Measurements from ENCODE around the gene IGSF11. TPM values are rescaled to one million over a fixed set of nuclear protein-coding genes. Genes with fewer than 3 reads are reported as not detected.

IGSF11 gene
- polyA plus RNA-seq, 1 donor (not counting 4 experiments of a cell fraction or from before 2014, with no cell fraction given) = 0.68 TPM

DNA sequence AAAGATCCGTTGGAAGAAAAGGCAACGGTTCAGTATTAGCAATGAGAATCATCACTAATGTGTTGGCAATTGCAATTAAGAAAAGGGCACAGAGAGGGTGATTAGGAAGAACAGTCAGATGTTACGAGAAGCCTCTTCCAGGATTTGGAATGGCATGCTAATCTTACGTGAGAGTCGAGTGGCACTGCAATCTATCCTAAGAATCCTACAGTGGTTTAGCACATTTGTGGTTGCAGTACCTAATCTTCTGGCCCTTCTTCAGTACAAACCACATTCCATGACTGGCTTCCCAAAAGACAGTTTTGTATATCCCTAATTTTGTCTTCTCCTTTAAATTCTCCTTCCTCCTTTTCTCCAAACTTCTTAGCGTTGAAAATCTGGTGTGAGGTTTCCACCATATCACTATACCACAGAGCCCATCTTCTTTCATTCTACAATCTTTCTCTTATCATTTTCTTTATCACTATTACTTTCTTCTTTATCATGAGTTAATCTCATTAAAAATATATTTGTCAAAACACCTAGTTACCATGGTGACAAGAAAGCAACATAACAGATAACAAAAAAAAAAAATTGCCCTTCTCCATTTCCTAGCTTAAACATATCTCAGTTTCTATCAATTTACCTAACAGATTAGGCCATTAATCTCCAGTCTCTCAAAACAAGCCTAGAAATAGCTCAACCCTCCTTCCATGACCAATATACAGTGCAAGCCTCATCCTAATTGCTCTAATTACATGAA, 60.1 kb downstream of the IGSF11 start:
- Histone ChIP-seq H3K27me3 (ENCODE audit: control insufficient read depth, extremely low read depth, insufficient read depth, low read length) (no peaks in the 10 kb centered on the region), H3K9me1 (ENCODE audit: control insufficient read depth, extremely low read depth, insufficient read depth, low read length) (no peaks in the 10 kb centered on the region), H3K36me3 (ENCODE audit: control insufficient read depth in 2 of 2, extremely low read depth in 1 of 2, insufficient read depth in 2 of 2, low read length in 2 of 2) (no peaks in the 10 kb centered on the region), H3K27ac (ENCODE audit: control insufficient read depth, insufficient read depth, low read length) (no peak overlapping the region), H3K4me3 (ENCODE audit: control insufficient read depth in 2 of 3, extremely low read depth in 1 of 3, insufficient read depth in 2 of 3, low read depth in 1 of 3, low read length in 3 of 3) (no peak overlapping the region), H3K4me1 (ENCODE audit: control insufficient read depth, extremely low read depth, insufficient read depth, low read length) (no peaks in the 10 kb centered on the region), H3K9me3 (ENCODE audit: control insufficient read depth, low read depth, low read length) (no peaks in the 10 kb centered on the region), H3K4me2 (ENCODE audit: control insufficient read depth, extremely low read depth, insufficient read depth, low read depth, low read length) (no peak overlapping the region), H3K79me2 (ENCODE audit: control insufficient read depth, insufficient read depth, low read length) (no peaks in the 10 kb centered on the region), H3K9ac (ENCODE audit: control insufficient read depth, extremely low read depth, insufficient read depth, low read length) (no peak overlapping the region), H4K20me1 (ENCODE audit: control insufficient read depth, extremely low read depth, insufficient read depth, low read length) (no peaks in the 10 kb centered on the region), H2AFZ (ENCODE audit: control insufficient read depth, low read length) (no peak overlapping the region)
- DNase-seq (ENCODE audit: low read depth, low spot score) (no peak), FAIRE-seq (no peak)
- TF ChIP-seq, protein P1, sequence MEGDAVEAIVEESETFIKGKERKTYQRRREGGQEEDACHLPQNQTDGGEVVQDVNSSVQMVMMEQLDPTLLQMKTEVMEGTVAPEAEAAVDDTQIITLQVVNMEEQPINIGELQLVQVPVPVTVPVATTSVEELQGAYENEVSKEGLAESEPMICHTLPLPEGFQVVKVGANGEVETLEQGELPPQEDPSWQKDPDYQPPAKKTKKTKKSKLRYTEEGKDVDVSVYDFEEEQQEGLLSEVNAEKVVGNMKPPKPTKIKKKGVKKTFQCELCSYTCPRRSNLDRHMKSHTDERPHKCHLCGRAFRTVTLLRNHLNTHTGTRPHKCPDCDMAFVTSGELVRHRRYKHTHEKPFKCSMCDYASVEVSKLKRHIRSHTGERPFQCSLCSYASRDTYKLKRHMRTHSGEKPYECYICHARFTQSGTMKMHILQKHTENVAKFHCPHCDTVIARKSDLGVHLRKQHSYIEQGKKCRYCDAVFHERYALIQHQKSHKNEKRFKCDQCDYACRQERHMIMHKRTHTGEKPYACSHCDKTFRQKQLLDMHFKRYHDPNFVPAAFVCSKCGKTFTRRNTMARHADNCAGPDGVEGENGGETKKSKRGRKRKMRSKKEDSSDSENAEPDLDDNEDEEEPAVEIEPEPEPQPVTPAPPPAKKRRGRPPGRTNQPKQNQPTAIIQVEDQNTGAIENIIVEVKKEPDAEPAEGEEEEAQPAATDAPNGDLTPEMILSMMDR (optimal IDR thresholded peaks at IDR 0.05 in 1 of 3, IDR thresholded peaks at IDR 0.05 in 1 of 3, conservative IDR thresholded peaks at IDR 0.05 in 1 of 3; ENCODE audit: extremely low read depth in 1 of 3, insufficient read depth in 2 of 3, low read length in 3 of 3) = no peak
- no peak for TF ChIP-seq EZH2 (IDR thresholded peaks at IDR 0.05; ENCODE audit: low read length)
- dilution Hi-C loops (cut with MboI; ENCODE audit: extremely low pct_ligation_motif_present, low sequenced_read_pairs) = no loop called here

DNA sequence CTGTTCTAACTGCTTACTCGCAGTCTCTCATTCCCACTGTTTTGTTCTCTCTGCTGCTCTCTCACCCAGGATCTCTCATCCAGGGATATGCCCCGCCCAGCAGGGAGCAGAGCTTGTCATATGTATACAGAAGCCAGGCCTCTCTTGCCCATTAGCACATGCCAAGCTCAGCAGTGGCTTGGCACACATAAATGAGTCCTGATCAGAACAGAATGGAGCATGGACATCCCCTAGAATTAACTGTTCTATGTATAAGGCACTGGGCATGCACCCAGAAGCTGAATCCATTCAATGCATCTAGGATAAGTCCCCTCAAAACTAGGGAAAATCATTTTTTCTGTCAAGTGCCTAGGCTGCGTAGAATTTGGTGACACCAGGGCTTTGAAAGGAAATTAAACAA, 61.6 kb downstream of the IGSF11 start:
- no peak overlapping the region for H3K4me3 ChIP-seq (ENCODE audit: control insufficient read depth in 2 of 3, extremely low read depth in 1 of 3, insufficient read depth in 2 of 3, low read depth in 1 of 3, low read length in 3 of 3)
- dilution Hi-C loops (cut with MboI; ENCODE audit: extremely low pct_ligation_motif_present, low sequenced_read_pairs) = no loop called here
- H3K4me1 ChIP-seq (ENCODE audit: control insufficient read depth, extremely low read depth, insufficient read depth, low read length) = no peaks in the 10 kb centered on the region
- H3K9me3 ChIP-seq (ENCODE audit: control insufficient read depth, low read depth, low read length) = no peaks in the 10 kb centered on the region
- no peak for DNase-seq (ENCODE audit: low read depth, low spot score)
- no peak overlapping the region for H3K9ac ChIP-seq (ENCODE audit: control insufficient read depth, extremely low read depth, insufficient read depth, low read length)
- no peaks in the 10 kb centered on the region for H3K79me2 ChIP-seq (ENCODE audit: control insufficient read depth, insufficient read depth, low read length)
- H3K4me2 ChIP-seq (ENCODE audit: control insufficient read depth, extremely low read depth, insufficient read depth, low read depth, low read length) = no peak overlapping the region
- H3K27ac ChIP-seq (ENCODE audit: control insufficient read depth, insufficient read depth, low read length) = no peak overlapping the region
- H2AFZ ChIP-seq (ENCODE audit: control insufficient read depth, low read length) = no peak overlapping the region
- H4K20me1 ChIP-seq (ENCODE audit: control insufficient read depth, extremely low read depth, insufficient read depth, low read length) = no peaks in the 10 kb centered on the region
- no peaks in the 10 kb centered on the region for H3K9me1 ChIP-seq (ENCODE audit: control insufficient read depth, extremely low read depth, insufficient read depth, low read length)
- H3K36me3 ChIP-seq (ENCODE audit: control insufficient read depth in 2 of 2, extremely low read depth in 1 of 2, insufficient read depth in 2 of 2, low read length in 2 of 2) = no peaks in the 10 kb centered on the region
- TF ChIP-seq EZH2 (IDR thresholded peaks at IDR 0.05; ENCODE audit: low read length) = no peak
- TF ChIP-seq, protein P1 (optimal IDR thresholded peaks at IDR 0.05 in 1 of 3, IDR thresholded peaks at IDR 0.05 in 1 of 3, conservative IDR thresholded peaks at IDR 0.05 in 1 of 3; ENCODE audit: extremely low read depth in 1 of 3, insufficient read depth in 2 of 3, low read length in 3 of 3) = no peak
- H3K27me3 ChIP-seq (ENCODE audit: control insufficient read depth, extremely low read depth, insufficient read depth, low read length) = no peaks in the 10 kb centered on the region
- no peak for FAIRE-seq
